CD4-positive, alpha-beta T cell (primary cell): ENCODE measurements around the gene CHAF1A. TPM values are rescaled to one million over a fixed set of nuclear protein-coding genes. Genes with fewer than 3 reads are reported as not detected.
A peak's percentile ranks its signal among the peaks of the same experiment; 100 is the strongest.

Experiments
- ATAC-seq: fragments of 200-7000 bp; cut with Tn5 transposase; one replicate; pipeline ENCODE4 v1.10.0; 2022; ENCODE audit warnings: mild to moderate bottlenecking; ENCODE audit not compliant: poor library complexity
- CTCF ChIA-PET: fragments of 350-600 bp; sonication (Branson Sonifier 250); formaldehyde crosslinking; loops from one replicate; lab custom pipeline; 2021; ENCODE audit warnings: antibody characterized with exemption, inconsistent platforms; lab: Charles Lee
- POLR2A ChIA-PET: fragments of 350-600 bp; sonication (Branson Sonifier 250); formaldehyde crosslinking; loops from one replicate; lab custom pipeline; 2021; ENCODE audit warnings: antibody characterized with exemption, inconsistent platforms; lab: Charles Lee
- DNase-seq, 14 experiments: peaks; one replicate each; pipeline ENCODE4 v3.0.0-alpha.2; 2013 to 2020; ENCODE audit warnings: mixed read lengths in 2 of 14
- H3K27ac ChIP-seq, 2 donors: one replicate each; pipeline versions ENCODE4 v1.5.1 to v1.7.0; 2013; ENCODE audit warnings: low read length in 2 of 2, low read depth in 1 of 2, mild to moderate bottlenecking in 1 of 2
- H3K27me3 ChIP-seq, 2 experiments: 1 replicate in 1 of 2; 2 replicates in 1 of 2; pipeline versions ENCODE4 v1.6.1 to v1.7.0; 2013; ENCODE audit warnings: low read length in 2 of 2, control low read depth in 1 of 2, mild to moderate bottlenecking in 1 of 2, moderate library complexity in 1 of 2; ENCODE audit not compliant: insufficient read depth in 2 of 2, control insufficient read depth in 1 of 2
- H3K36me3 ChIP-seq: one replicate; pipeline ENCODE4 v1.6.1; 2013; ENCODE audit warnings: low read length, control low read depth; ENCODE audit not compliant: insufficient read depth
- H3K4me1 ChIP-seq: one replicate; pipeline ENCODE4 v1.6.1; 2013; ENCODE audit warnings: low read length, control low read depth; ENCODE audit not compliant: insufficient read depth
- H3K4me3 ChIP-seq: one replicate; pipeline ENCODE4 v1.5.1; 2013; ENCODE audit warnings: mild to moderate bottlenecking, low read length, moderate library complexity
- H3K9me3 ChIP-seq, 2 experiments: 1 replicate in 1 of 2; 2 replicates in 1 of 2; pipeline versions ENCODE4 v1.6.1 to v1.7.0; 2013; ENCODE audit warnings: low read length in 2 of 2, mild to moderate bottlenecking in 2 of 2, control low read depth in 1 of 2, moderate library complexity in 1 of 2; ENCODE audit not compliant: control insufficient read depth in 1 of 2, insufficient read depth in 1 of 2
- H3K27ac Mint-ChIP-seq: one replicate; pipeline ENCODE4 v1.8.0; 2020; ENCODE audit warnings: mixed read lengths
- H3K27me3 Mint-ChIP-seq: one replicate; pipeline ENCODE4 v1.8.0; 2021; ENCODE audit warnings: mixed read lengths
- H3K36me3 Mint-ChIP-seq: one replicate; pipeline ENCODE4 v1.8.0; 2021; ENCODE audit warnings: low read depth, mixed read lengths
- H3K4me1 Mint-ChIP-seq: one replicate; pipeline ENCODE4 v1.8.0; 2021; ENCODE audit warnings: low read depth, mixed read lengths
- H3K4me3 Mint-ChIP-seq: one replicate; pipeline ENCODE4 v1.8.0; 2020; ENCODE audit warnings: mild to moderate bottlenecking, mixed read lengths
- H3K9me3 Mint-ChIP-seq: one replicate; pipeline ENCODE4 v1.8.0; 2020; ENCODE audit warnings: mixed read lengths
- intact Hi-C, 2 experiments: fragments of 100-400 bp; cut with DNase I in 1 of 2; cut with micrococcal nuclease in 1 of 2; formaldehyde crosslinking; loops; one replicate each; pipeline versions ENCODE4 v1.15.1 to v1.9.0; 2023 to 2025; cut with DNase I, micrococcal nuclease
- total RNA-seq, 174 experiments: library from RNA in 2 of 174; stranded (reverse) in 2 of 174; gene quantifications; one replicate each; pipeline ENCODE4 v1.2.3 and lab custom pipeline; 2021 to 2026
- TF ChIP-seq, protein P1 (sequence below): fragments of 200-600 bp; IDR thresholded peaks from one replicate; pipeline ENCODE4 v1.8.0; 2022; ENCODE audit warnings: antibody characterized with exemption, mild to moderate bottlenecking

The CHAF1A gene
- total RNA-seq, 2 experiments from 2014 or later: 27.5 to 27.8 TPM

DNA sequence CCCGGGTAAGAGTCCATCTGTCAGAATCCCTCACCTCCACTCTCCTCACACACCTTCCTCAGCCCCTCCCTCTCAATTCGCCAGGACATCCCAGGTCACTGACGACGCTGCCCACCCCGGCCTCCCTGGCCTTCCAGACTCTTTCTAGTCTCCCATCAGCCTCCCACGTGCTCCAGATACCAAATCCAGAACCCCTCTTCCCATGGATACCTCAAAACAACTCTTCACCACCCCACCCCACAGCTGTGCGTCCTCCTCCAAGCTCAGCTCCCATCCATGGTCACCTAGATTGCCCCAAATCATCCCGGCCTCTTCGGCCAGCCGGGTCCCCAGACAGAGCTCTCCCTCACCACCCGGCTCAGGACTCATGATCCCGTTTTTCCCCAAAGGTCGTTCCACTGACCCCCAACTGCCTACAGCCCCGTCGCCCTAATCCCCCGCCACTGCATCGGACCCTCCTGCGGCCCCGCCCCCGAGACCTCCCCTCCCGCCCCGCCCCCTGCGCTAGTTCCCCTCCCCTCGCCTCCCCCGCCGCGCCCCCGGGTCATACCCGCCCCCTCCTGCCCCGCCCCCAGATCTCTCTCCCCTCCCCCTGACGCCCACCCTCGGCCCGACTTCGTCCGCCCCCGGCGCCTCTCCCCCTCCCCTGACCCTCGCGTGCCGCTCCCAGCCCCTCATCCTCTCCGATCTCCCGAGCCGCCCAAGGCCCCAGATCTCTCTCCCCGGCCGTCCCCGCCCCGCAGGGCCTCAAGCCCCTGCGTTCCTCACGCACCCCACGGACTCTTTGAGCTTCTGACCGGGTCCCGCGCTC lies 54.6 kb downstream of the CHAF1A start:
- Histone ChIP-seq H3K4me3 (peak overlapping the region; percentile 70), H3K27me3 (no peaks in the 10 kb centered on the region), H3K4me1 (peaks cover 25% of the 10 kb centered on the region), H3K27ac (peak overlapping the region; percentile 49 to 68), H3K9me3 (no peaks in the 10 kb centered on the region), H3K36me3 (peaks cover 29% of the 10 kb centered on the region)
- TF ChIP-seq, protein P1, sequence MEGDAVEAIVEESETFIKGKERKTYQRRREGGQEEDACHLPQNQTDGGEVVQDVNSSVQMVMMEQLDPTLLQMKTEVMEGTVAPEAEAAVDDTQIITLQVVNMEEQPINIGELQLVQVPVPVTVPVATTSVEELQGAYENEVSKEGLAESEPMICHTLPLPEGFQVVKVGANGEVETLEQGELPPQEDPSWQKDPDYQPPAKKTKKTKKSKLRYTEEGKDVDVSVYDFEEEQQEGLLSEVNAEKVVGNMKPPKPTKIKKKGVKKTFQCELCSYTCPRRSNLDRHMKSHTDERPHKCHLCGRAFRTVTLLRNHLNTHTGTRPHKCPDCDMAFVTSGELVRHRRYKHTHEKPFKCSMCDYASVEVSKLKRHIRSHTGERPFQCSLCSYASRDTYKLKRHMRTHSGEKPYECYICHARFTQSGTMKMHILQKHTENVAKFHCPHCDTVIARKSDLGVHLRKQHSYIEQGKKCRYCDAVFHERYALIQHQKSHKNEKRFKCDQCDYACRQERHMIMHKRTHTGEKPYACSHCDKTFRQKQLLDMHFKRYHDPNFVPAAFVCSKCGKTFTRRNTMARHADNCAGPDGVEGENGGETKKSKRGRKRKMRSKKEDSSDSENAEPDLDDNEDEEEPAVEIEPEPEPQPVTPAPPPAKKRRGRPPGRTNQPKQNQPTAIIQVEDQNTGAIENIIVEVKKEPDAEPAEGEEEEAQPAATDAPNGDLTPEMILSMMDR: no peak
- Mint-ChIP-seq H3K27ac (peak overlapping the region; percentile 89), H3K4me3 (peak overlapping the region; percentile 94), H3K4me1 (peaks cover 16% of the 10 kb centered on the region), H3K27me3 (no peaks in the 10 kb centered on the region), H3K9me3 (no peaks in the 10 kb centered on the region), H3K36me3 (peaks cover 29% of the 10 kb centered on the region)
- POLR2A ChIA-PET: interaction anchor here (0.6 to 4.2 kb wide), 4 partner anchors 14 to 694 kb away, joined by 3 to 36 read pairs (median 3); partner anchors contain the start of genes HDGFL2, MPND, MRPL54 and YJU2
- intact Hi-C loops: loop anchor here (1.0 to 5.0 kb wide), 8 partner anchors 14 to 275 kb away; partner anchors contain the start of genes CHAF1A (in 2 of the 2), ANKRD24 (in 1 of the 2), HDGFL2 (in 1 of the 2) and SH3GL1 (in 1 of the 2)
- ATAC-seq (peak; percentile 21), DNase-seq (peak in 12 of 14 experiments; percentile 18 to 76 (median 46))
- CTCF ChIA-PET: interaction anchor here (1.1 kb wide), 1 partner anchor 57 kb away, joined by 4 read pairs; the partner anchor contains the start of gene SH3GL1

- H3K27me3 ChIP-seq: no peaks in the 10 kb centered on the region
- Mint-ChIP-seq H3K27ac (peak within 1 kb of the TSS; percentile 89), H3K36me3 (peaks cover 21% of the 10 kb centered on the region), H3K9me3 (no peaks in the 10 kb centered on the region), H3K27me3 (no peaks in the 10 kb centered on the region), H3K4me1 (peaks cover 16% of the 10 kb centered on the region), H3K4me3 (peak within 1 kb of the TSS; percentile 94)
- peaks cover 21% of the 10 kb centered on the region for H3K36me3 ChIP-seq
- intact Hi-C loops: loop anchor here (1.0 to 5.0 kb wide), 8 partner anchors 13 to 276 kb away; partner anchors contain the start of genes CHAF1A (in 2 of the 2), ANKRD24 (in 1 of the 2), HDGFL2 (in 1 of the 2) and SH3GL1 (in 1 of the 2)
- peak within 1 kb of the TSS; percentile 70 for H3K4me3 ChIP-seq
- TF ChIP-seq, protein P1: no peak
- ChIA-PET CTCF (interaction anchor here (1.1 kb wide), 1 partner anchor 57 kb away, joined by 4 read pairs; the partner anchor contains the start of gene SH3GL1), POLR2A (interaction anchor here (0.6 to 4.2 kb wide), 4 partner anchors 13 to 695 kb away, joined by 3 to 36 read pairs (median 3); partner anchors contain the start of genes HDGFL2, MPND, MRPL54 and YJU2)
- ATAC-seq (peak; percentile 95), DNase-seq (peak; percentile 96 to 100 (median 98))
- peak within 1 kb of the TSS; percentile 49 to 68 for H3K27ac ChIP-seq
- peaks cover 25% of the 10 kb centered on the region for H3K4me1 ChIP-seq
- H3K9me3 ChIP-seq: no peaks in the 10 kb centered on the region
These were observed 55.4 kb downstream of the CHAF1A start, which contains the start of gene UBXN6 for GRCh38 chr19:4457654-4458395. Gene UBXN6 (minus strand): TSS chr19:4457794. CDS start chr19:4457697, 97 bp downstream.
